ENCODE results near the gene HOXB8. TPM values are rescaled to one million over a fixed set of nuclear protein-coding genes. Genes with fewer than 3 reads are reported as not detected.

HOXB8 gene
- polyA plus RNA-seq, 1 donor from 2014 or later = not detected

DNA sequence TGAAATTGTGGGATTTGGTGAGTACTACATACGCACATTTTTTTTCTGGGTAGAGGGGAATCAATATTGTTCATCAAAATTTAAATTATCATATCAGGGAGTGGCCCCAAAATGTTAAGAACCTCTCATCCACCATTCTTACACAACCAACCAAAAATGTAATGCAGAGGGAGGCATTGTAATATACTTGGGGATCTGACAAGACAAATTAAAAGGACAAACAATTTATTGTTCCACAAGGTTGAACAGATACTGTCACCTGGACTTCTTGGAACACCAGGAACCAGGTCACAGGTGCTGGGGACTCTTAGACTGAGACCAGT, 25.7 kb upstream of the HOXB8 start:
- TF ChIP-seq SMC3 (conservative IDR thresholded peaks at IDR 0.05; ENCODE audit: poor library complexity) = no peak
- TF ChIP-seq REST (IDR thresholded peaks at IDR 0.05; ENCODE audit: borderline replicate concordance) = no peak
- peaks cover 4% of the 10 kb centered on the region for H3K9me3 ChIP-seq (ENCODE audit: low read length)
- no peaks in the 10 kb centered on the region for H3K9me2 ChIP-seq (ENCODE audit: insufficient read depth, low read length)
- no peaks in the 10 kb centered on the region for H3K79me2 ChIP-seq (replicated peaks; ENCODE audit: insufficient read depth, low read length)
- H3K27ac ChIP-seq (ENCODE audit: low read length) = no peak overlapping the region
- no peak overlapping the region for H3K9ac ChIP-seq (ENCODE audit: low read length)
- H4K20me1 ChIP-seq (ENCODE audit: insufficient read depth) = no peaks in the 10 kb centered on the region
- H3K27me3 ChIP-seq (ENCODE audit: insufficient read depth, low read depth, low read length) = peaks cover 100% of the 10 kb centered on the region
- H3F3A ChIP-seq (ENCODE audit: insufficient read depth, low read length, poor library complexity, severe bottlenecking) = no peaks in the 10 kb centered on the region
- no peak overlapping the region for H3K4me3 ChIP-seq (ENCODE audit: low read length)
- H3K36me3 ChIP-seq (ENCODE audit: insufficient read depth, low read length) = no peaks in the 10 kb centered on the region
- no peak overlapping the region for H3K4me2 ChIP-seq (ENCODE audit: low read length)
- H2AFZ ChIP-seq (ENCODE audit: low read depth, low read length) = no peak overlapping the region

- H3K27ac ChIP-seq (ENCODE audit: low read length) = no peak overlapping the region
- no peaks in the 10 kb centered on the region for H3K36me3 ChIP-seq (ENCODE audit: insufficient read depth, low read length)
- H3F3A ChIP-seq (ENCODE audit: insufficient read depth, low read length, poor library complexity, severe bottlenecking) = no peaks in the 10 kb centered on the region
- H3K79me2 ChIP-seq (replicated peaks; ENCODE audit: insufficient read depth, low read length) = no peaks in the 10 kb centered on the region
- peaks cover 100% of the 10 kb centered on the region for H3K27me3 ChIP-seq (ENCODE audit: insufficient read depth, low read depth, low read length)
- H2AFZ ChIP-seq (ENCODE audit: low read depth, low read length) = no peak overlapping the region
- no peaks in the 10 kb centered on the region for H4K20me1 ChIP-seq (ENCODE audit: insufficient read depth)
- H3K9me2 ChIP-seq (ENCODE audit: insufficient read depth, low read length) = no peaks in the 10 kb centered on the region
- H3K9ac ChIP-seq (ENCODE audit: low read length) = no peak overlapping the region
- TF ChIP-seq POLR2AphosphoS5 (IDR thresholded peaks at IDR 0.05) (no peak), TAF1 (IDR thresholded peaks at IDR 0.05; ENCODE audit: low read depth) (no peak), REST (IDR thresholded peaks at IDR 0.05; ENCODE audit: borderline replicate concordance) (no peak), MXI1 (conservative IDR thresholded peaks at IDR 0.05; ENCODE audit: poor library complexity, severe bottlenecking) (no peak), RAD21 (conservative IDR thresholded peaks at IDR 0.05) (no peak), EZH2 (IDR thresholded peaks at IDR 0.05; ENCODE audit: borderline replicate concordance, insufficient read depth, low read length, poor library complexity, severe bottlenecking) (no peak), EP300 (conservative IDR thresholded peaks at IDR 0.05; ENCODE audit: poor library complexity, severe bottlenecking) (no peak), SMC3 (conservative IDR thresholded peaks at IDR 0.05; ENCODE audit: poor library complexity) (no peak), CTCF (IDR thresholded peaks at IDR 0.05; ENCODE audit: poor library complexity, severe bottlenecking) (no peak)
- H3K9me3 ChIP-seq (ENCODE audit: low read length) = peaks cover 4% of the 10 kb centered on the region
- no peak overlapping the region for H3K4me3 ChIP-seq (ENCODE audit: low read length)
- no peak overlapping the region for H3K4me2 ChIP-seq (ENCODE audit: low read length)
These were observed 25.1 kb upstream of the HOXB8 start for GRCh38 chr17:48639982-48640857.

Data from neural cell (in vitro differentiated cells).